ES-I3 (cell line): ENCODE measurements around the gene CMTM1.
"Not testable (repeated sequence)": the region's sequence is repeated elsewhere in the genome, so short reads cannot be mapped to it uniquely, and the experiment has no call there.

ENCODE experiments used
- H3K36me3 ChIP-seq: 2 replicates; pipeline ENCODE4 v1.6.1; 2013; ENCODE audit warnings: mild to moderate bottlenecking, low read length, control low read depth, moderate library complexity; ENCODE audit not compliant: insufficient read depth
- H3K4me1 ChIP-seq: 2 replicates; pipeline ENCODE4 v1.6.1; 2013; ENCODE audit warnings: mild to moderate bottlenecking, control low read depth, low read length; ENCODE audit not compliant: insufficient read depth
- H3K9ac ChIP-seq: 2 replicates; pipeline ENCODE4 v1.6.1; 2013; ENCODE audit warnings: low read depth, mild to moderate bottlenecking, low read length, moderate library complexity
- H3K9me3 ChIP-seq: 2 replicates; pipeline ENCODE4 v1.6.1; 2013; ENCODE audit warnings: mild to moderate bottlenecking, low read length, moderate library complexity; ENCODE audit not compliant: control insufficient read depth, insufficient read depth

Gene CMTM1

DNA sequence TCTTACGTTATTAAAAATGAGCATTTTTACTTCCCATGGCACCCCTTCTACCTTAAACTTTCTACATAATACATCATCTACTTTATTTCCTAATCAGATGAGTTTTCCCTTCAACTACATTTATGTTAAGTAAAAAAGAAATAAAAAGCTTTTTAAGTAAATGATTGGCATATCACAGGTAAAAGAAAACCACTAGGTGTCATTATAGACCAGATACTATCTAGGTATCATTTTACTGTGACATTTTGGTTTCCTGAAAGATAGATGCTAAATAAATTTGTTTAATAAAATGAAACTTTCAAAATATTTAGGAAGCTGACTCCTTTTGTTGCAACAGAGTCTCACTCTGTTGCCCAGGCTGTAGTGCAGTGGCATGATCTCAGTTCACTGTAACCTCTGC, 3.8 kb upstream of the CMTM1 start:
- peaks cover 3% of the 10 kb centered on the region; the same call in 1 of the 2 replicates for H3K36me3 ChIP-seq
- H3K4me1 ChIP-seq = no peaks in the 10 kb centered on the region
- H3K9ac ChIP-seq = no peak overlapping the region
- H3K9me3 ChIP-seq = no peaks in the 10 kb centered on the region

GRCh38 chr16:66562986-66563385, 3.3 kb upstream of the CMTM1 start:
- Histone ChIP-seq H3K9ac (no peak overlapping the region), H3K36me3 (no peaks in the 10 kb centered on the region; the same call in 1 of the 2 replicates), H3K9me3 (no peaks in the 10 kb centered on the region), H3K4me1 (no peaks in the 10 kb centered on the region)

DNA sequence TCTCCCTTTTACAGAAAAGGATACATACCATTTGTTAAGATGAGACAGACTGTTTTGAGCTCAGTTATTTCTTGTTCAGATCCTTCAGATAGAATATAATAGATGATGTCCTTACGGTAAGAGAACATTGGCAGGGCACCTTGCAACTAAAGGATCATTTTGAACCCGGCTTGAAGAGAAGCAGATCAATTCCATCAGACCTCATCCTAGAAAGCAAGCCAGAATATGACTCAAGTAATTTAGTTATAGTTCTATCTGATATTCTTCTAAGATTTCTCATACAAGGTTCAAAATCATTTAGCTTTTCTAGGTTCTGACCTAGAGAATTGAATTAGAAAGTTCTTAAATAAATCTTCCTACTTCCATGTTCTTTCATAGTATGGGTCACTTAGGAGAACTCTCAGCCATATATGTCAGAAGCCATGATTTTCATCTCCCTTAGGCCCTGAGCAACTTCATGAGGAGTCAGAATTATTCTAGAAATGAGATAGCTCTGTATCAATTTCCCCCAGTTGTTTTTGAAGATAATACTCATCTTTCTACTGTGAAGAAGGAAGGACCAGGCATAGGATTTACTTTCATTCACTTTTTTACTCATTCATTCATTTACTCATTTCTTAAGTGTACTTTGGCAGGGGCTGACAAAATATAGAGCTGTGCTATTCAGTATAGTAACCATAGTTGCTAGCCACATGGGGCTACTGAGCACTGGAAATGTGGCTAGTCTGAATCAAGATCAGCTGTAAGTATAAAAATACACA, 2.5 kb upstream of the CMTM1 start:
- H3K4me1 ChIP-seq = no peaks in the 10 kb centered on the region
- no peaks in the 10 kb centered on the region for H3K9me3 ChIP-seq
- no peaks in the 10 kb centered on the region; the same call in 1 of the 2 replicates for H3K36me3 ChIP-seq
- H3K9ac ChIP-seq = no peak overlapping the region

GRCh38 chr16:66567270-66567669, 1.0 kb downstream of the CMTM1 start:
- H3K9ac ChIP-seq, H3K36me3 ChIP-seq, H3K4me1 ChIP-seq, H3K9me3 ChIP-seq: not testable (repeated sequence)

GRCh38 chr16:66568355-66568754, 2.1 kb downstream of the CMTM1 start:
- H3K9ac ChIP-seq = no peak overlapping the region
- H3K9me3 ChIP-seq = no peaks in the 10 kb centered on the region
- H3K36me3 ChIP-seq = no peaks in the 10 kb centered on the region; the same call in 1 of the 2 replicates
- H3K4me1 ChIP-seq = no peaks in the 10 kb centered on the region

- H3K9me3 ChIP-seq = no peaks in the 10 kb centered on the region
- H3K4me1 ChIP-seq = no peaks in the 10 kb centered on the region
- no peaks in the 10 kb centered on the region for H3K36me3 ChIP-seq
- no peak overlapping the region for H3K9ac ChIP-seq
Measured at GRCh38 chr16:66569131-66569530, 2.9 kb downstream of the CMTM1 start.

DNA sequence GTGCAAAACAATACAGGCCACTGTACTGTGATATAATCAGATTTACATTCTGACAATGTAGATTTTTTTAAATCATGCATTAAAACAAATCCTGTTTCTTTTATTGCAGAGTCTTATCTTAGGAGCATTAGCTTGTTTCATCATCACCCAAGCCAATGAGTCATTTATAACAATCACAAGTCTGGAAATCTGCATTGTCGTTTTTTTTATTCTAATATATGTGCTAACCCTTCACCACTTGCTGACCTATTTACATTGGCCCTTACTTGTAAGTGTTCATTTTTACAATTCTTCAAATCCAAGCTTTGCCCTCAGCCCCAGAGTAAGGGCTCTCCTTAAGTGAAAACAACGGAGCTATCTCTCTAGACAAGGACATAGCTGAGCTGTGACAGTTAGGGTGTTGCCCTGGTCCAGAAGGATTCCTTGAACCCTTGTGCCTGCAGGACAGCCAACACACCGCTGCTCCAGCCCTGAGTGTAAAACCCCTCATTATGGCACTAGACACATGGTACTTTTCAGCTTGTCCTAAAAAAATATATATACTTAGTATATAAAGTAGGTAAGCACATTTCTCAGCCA, 3.7 kb downstream of the CMTM1 start:
- no peaks in the 10 kb centered on the region for H3K4me1 ChIP-seq
- H3K9ac ChIP-seq = no peak overlapping the region
- H3K36me3 ChIP-seq = no peaks in the 10 kb centered on the region
- H3K9me3 ChIP-seq = no peaks in the 10 kb centered on the region

GRCh38 chr16:66572356-66572755, 6.1 kb downstream of the CMTM1 start:
- Histone ChIP-seq H3K4me1 (no peaks in the 10 kb centered on the region), H3K36me3 (no peaks in the 10 kb centered on the region), H3K9ac (no peak overlapping the region), H3K9me3 (no peaks in the 10 kb centered on the region)

- Histone ChIP-seq H3K9me3 (no peaks in the 10 kb centered on the region), H3K36me3 (no peaks in the 10 kb centered on the region), H3K4me1 (no peaks in the 10 kb centered on the region), H3K9ac (no peak overlapping the region)
Measured at GRCh38 chr16:66574081-66574480, 7.8 kb downstream of the CMTM1 start.

DNA sequence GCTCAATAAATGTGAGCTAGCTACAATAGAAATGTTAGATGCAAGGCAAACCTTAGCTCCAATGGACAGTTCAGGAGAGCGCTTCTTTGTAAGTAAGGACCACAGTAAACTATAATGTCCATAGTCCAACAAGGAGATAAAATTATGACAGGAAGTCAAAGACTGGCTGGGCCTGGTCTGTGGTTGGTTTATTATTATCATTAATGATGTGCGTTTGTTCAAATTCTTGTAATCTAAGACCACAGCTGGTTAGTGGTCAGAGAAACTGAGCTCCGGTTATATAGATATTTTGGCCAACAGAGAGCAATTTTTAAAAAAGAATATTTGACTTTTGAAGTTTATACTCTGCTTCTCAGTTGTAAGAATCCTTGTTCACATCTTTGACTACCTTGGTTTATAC, 8.3 kb downstream of the CMTM1 start:
- Histone ChIP-seq H3K9ac (no peak overlapping the region), H3K9me3 (no peaks in the 10 kb centered on the region), H3K4me1 (no peaks in the 10 kb centered on the region), H3K36me3 (no peaks in the 10 kb centered on the region)

GRCh38 chr16:66575060-66575459, 8.8 kb downstream of the CMTM1 start:
- H3K9ac ChIP-seq = no peak overlapping the region
- H3K9me3 ChIP-seq = no peaks in the 10 kb centered on the region
- H3K4me1 ChIP-seq = no peaks in the 10 kb centered on the region
- no peaks in the 10 kb centered on the region for H3K36me3 ChIP-seq

DNA sequence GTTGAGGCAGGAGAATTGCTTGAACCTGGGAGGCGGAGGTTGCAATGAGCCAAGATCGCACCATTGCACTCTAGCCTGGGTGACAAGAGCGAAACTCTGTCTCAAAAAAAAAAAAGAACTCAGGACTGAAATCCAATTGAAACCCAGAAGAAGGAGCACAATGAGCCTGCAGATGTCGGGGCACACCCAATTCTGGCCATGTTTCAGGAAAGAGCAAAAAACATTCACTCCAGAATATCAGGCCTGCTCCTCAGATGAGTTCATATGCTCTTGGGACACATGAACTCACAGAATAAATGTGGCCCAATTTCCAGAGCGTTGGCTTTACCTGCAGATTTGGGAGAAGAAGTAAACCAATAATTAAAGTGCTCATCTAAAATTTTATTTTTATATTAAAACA, 10.1 kb downstream of the CMTM1 start:
- Histone ChIP-seq H3K4me1 (peaks cover 12% of the 10 kb centered on the region), H3K9me3 (no peaks in the 10 kb centered on the region)

DNA sequence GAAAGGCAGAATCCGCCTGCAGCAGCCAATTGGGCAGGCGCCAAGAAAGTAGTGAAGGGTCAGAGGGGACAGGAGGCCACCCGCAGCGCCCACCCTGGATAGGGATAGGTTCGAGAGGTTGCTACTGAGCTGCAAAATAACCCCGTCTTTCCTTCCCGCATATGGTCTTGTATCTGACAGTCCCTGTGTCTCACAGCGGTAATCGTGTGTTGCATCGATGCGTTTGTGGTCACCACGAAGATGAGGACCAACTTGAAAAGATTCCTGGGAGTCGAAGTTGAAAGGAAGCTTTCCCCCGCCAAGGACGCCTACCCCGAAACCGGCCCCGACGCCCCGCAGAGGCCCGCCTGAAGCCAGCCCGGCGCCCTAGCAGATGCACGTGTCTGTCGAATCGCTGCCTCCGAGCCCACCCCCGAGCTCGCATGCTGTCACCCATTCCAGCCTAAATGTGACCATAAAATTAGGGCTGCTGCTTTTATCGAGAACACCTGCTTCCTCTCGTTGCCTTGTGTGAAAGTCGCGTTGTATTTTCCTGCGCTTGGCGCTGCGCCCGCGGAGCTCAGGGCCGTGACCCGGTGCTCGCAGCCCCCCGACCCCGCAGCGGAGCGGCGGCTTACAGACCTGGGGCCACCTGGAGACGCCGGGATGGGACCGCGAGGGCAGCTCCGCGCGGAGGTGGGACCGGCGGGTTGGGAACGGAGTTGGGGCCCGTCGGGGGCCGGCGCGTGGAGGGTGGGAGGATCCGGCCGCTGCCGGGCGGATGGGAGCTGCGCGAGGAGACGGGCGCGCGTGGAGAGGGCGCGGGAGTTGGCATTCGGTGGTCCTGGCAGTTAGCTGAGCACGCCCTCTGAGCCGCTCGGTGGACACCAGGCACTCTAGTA, 12.7 kb downstream of the CMTM1 start, which contains the start of gene CMTM2:
Gene CMTM2 (plus strand): TSS at position 813 of the 881 bp plus-strand sequence. CDS start 145 bp downstream, outside the sequence.
- H3K9ac ChIP-seq = peak within 1 kb of the TSS; percentile 17; the same call in 1 of the 2 replicates
- H3K36me3 ChIP-seq = no peaks in the 10 kb centered on the region; the same call in 1 of the 2 replicates
- peaks cover 14% of the 10 kb centered on the region for H3K4me1 ChIP-seq
- no peaks in the 10 kb centered on the region for H3K9me3 ChIP-seq

More for the DNA sequence above, 10.1 kb downstream of the CMTM1 start:
- Histone ChIP-seq H3K9ac (no peak overlapping the region), H3K36me3 (no peaks in the 10 kb centered on the region; the same call in 1 of the 2 replicates)

DNA sequence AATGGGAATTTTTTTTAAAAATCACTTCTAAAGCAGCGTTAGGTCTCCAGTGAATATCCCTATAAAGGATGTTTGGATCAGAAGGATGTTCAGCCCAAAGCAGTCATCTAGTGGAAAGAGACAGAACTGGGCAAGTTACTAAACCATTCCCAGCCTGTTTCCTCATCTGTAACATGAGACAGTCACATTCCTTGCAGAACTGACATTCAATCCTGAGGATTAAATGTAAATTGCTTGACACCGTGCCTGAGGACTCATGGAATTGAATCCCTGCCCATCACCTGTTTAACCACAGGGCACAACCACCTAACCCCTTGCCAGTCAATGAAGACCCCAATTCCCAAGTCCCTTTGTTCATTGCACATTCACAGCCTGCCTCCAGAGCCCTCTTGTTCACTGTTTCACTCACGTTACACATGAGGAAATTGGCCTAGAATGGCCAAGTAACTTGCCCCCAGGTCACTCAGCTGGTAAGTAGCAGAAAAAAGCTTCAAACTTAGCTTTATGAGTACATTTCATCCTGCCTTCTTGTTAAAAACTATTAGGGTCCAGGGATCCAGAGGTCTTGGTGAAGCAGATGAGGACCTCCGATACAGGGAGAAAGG, 14.5 kb downstream of the CMTM1 start:
- peaks cover 14% of the 10 kb centered on the region for H3K4me1 ChIP-seq
- no peaks in the 10 kb centered on the region for H3K9me3 ChIP-seq

More for the DNA sequence above, 14.5 kb downstream of the CMTM1 start:
- Histone ChIP-seq H3K9ac (no peak overlapping the region), H3K36me3 (no peaks in the 10 kb centered on the region; the same call in 1 of the 2 replicates)
